K562 (cell line): Measurements from ENCODE around the gene ADCYAP1R1.

ENCODE experiments used
- DPF2 ChIP-seq: fragments of 450-650 bp; IDR thresholded peaks from 2 replicates; pipeline ENCODE4 v1.6.1; 2016
- EZH2 ChIP-seq: IDR thresholded peaks from 2 replicates; pipeline ENCODE4 v1.6.1; 2012; ENCODE audit warnings: low read depth, mild to moderate bottlenecking, inconsistent platforms, low read length, borderline replicate concordance
- FOXP1 ChIP-seq: sonication (generic); formaldehyde crosslinking; IDR thresholded peaks from 2 replicates; pipeline ENCODE4 v1.8.0; 2022; ENCODE audit warnings: mild to moderate bottlenecking, missing genetic modification reagents
- GTF2F1 ChIP-seq: IDR thresholded peaks from 2 replicates; pipeline ENCODE4 v1.6.1; 2011; ENCODE audit warnings: low read depth, low read length, improper control_type of control experiment
- JUNB ChIP-seq: fragments of 450-650 bp; formaldehyde crosslinking; conservative IDR thresholded peaks from 2 replicates; pipeline ENCODE4 v1.4.0; 2020; ENCODE audit warnings: mild to moderate bottlenecking
- KAT8 ChIP-seq: fragments of 450-650 bp; IDR thresholded peaks from 2 replicates; pipeline ENCODE4 v1.6.1; 2016; ENCODE audit warnings: low read depth, mild to moderate bottlenecking
- POLR2A ChIP-seq: fragments of 450-650 bp; conservative IDR thresholded peaks from 2 replicates; pipeline ENCODE4 v1.6.1; 2016
- RREB1 ChIP-seq: fragments of 250-450 bp; sonication (Bioruptor Pico); IDR thresholded peaks from 2 replicates; pipeline ENCODE4 v1.4.0; 2020
- TEAD4 ChIP-seq, 2 experiments: sonication (generic) in 1 of 2; formaldehyde crosslinking in 1 of 2; IDR thresholded peaks; 2 replicates each; pipeline versions ENCODE4 v1.6.1 to v1.8.0; 2012 to 2022; ENCODE audit warnings: borderline replicate concordance in 1 of 2, inconsistent platforms in 1 of 2, low read length in 1 of 2, mild to moderate bottlenecking in 1 of 2, missing genetic modification reagents in 1 of 2
- ZNF12 ChIP-seq: sonication (generic); formaldehyde crosslinking; IDR thresholded peaks from 2 replicates; pipeline ENCODE4 v1.4.0; 2020; ENCODE audit warnings: mild to moderate bottlenecking, missing genetic modification reagents

GRCh38 chr7:31091924-31092434 is 39.9 kb downstream of the ADCYAP1R1 start:
- TF ChIP-seq GTF2F1 (no peak), ZNF12 (no peak), EZH2 (no peak), KAT8 (no peak), TEAD4 (IDR thresholded peaks at IDR 0.05; ENCODE audit: low read length) (no peak), TEAD4 (CRISPR knock-in tag; IDR thresholded peaks at IDR 0.05; ENCODE audit: borderline replicate concordance) (no peak), POLR2A (no peak), FOXP1 (CRISPR knock-in tag) (no peak), DPF2 (no peak), JUNB (CRISPR knock-in tag) (no peak), RREB1 (CRISPR knock-in tag) (no peak)
